Measurements from ENCODE around the gene FERMT3. TPM values are rescaled to one million over a fixed set of nuclear protein-coding genes. Genes with fewer than 3 reads are reported as not detected.

The FERMT3 gene
- total RNA-seq, 4 donors from 2014 or later = 15.1 to 94.1 (median 23.2) TPM

DNA sequence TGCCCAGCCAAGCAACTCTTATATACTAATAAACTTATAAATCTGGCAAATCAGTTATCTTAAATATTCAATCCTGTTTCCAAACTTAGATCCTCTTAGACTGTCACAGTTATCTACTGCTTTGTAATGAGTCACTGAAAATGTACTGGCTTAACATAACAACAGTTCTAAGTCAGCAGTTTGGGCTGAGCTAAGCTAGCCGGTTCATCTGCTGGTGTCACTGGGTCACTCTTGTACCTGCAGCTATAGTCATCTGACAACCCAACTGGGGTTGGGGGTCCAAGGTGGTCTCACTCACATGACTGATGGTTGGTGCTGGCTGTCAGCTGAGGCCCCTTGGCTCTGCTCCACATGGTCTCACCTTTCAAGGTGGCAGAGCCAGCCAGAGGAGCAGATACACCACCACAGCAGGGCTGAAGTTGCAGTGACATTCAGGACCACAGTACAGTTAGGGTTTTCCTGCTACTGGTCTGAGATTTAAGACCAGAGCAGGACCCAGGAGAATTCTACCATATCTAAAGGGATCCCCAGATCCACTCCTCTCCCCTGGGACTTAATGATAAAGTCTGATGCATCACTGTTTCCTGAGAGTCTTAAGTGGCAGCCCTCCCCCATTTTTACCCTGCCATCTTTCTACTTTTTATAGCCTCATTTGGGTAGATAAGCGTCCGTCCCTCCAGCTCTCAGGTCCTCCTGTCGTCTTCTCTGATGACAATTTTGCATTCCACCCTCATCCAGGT lies 32.7 kb upstream of the FERMT3 start:
- Histone ChIP-seq H3K27me3 (no peaks in the 10 kb centered on the region), H3K4me1 (no peaks in the 10 kb centered on the region), H3K9me3 (no peaks in the 10 kb centered on the region), H3K36me3 (no peaks in the 10 kb centered on the region), H3K27ac (no peak overlapping the region), H3K4me3 (no peak overlapping the region)
- DNase-seq = no peak
- no peak for TF ChIP-seq POLR2A (IDR thresholded peaks at IDR 0.05)
- TF ChIP-seq, protein P1, sequence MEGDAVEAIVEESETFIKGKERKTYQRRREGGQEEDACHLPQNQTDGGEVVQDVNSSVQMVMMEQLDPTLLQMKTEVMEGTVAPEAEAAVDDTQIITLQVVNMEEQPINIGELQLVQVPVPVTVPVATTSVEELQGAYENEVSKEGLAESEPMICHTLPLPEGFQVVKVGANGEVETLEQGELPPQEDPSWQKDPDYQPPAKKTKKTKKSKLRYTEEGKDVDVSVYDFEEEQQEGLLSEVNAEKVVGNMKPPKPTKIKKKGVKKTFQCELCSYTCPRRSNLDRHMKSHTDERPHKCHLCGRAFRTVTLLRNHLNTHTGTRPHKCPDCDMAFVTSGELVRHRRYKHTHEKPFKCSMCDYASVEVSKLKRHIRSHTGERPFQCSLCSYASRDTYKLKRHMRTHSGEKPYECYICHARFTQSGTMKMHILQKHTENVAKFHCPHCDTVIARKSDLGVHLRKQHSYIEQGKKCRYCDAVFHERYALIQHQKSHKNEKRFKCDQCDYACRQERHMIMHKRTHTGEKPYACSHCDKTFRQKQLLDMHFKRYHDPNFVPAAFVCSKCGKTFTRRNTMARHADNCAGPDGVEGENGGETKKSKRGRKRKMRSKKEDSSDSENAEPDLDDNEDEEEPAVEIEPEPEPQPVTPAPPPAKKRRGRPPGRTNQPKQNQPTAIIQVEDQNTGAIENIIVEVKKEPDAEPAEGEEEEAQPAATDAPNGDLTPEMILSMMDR (IDR thresholded peaks at IDR 0.05) = no peak

DNA sequence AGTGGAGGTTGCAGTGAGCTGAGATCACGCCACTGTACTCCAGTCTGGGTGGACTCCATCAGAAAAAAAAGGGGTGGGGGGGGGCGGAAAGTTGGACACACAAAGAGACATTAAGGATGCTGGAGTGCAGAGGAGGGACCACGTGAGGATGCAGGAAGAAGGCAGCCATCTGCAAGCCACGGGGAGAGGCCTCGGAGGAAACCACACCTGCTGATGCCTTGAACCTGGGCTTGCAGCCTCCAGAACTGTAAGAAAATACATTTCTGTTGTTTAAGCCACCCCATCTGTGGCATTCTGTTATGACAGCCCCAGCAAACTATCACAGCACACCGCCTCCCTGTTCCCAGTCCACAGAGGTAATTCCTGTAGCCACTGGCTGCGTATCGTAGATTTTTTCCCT lies 29.8 kb upstream of the FERMT3 start:
- DNase-seq = no peak
- Histone ChIP-seq H3K9me3 (no peaks in the 10 kb centered on the region), H3K27ac (no peak overlapping the region), H3K4me1 (peaks cover 0 to 14% (median 5%) of the 10 kb centered on the region in 4 donors), H3K27me3 (no peaks in the 10 kb centered on the region), H3K36me3 (no peaks in the 10 kb centered on the region), H3K4me3 (no peak overlapping the region)
- TF ChIP-seq, protein P1 (IDR thresholded peaks at IDR 0.05) = no peak
- no peak for TF ChIP-seq POLR2A (IDR thresholded peaks at IDR 0.05)

DNA sequence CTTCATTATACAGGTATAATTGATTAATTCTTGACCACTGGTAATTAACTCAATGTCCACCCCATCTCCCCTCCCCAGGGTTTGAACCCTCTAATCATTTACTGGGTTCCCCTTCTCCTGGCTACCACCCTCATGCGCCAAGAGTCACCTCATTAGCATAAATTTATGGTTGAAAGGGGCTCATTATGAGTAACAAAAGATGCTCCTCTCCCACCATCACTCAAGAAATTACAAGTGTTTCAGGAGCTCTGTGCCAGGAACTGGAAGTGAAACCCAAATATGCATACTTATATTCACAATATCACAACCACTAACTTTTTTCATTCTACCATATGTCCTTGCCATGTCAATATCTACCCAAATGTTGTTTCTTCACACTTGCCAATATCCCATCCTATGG lies 28.3 kb upstream of the FERMT3 start:
- H3K4me3 ChIP-seq = no peak overlapping the region
- DNase-seq = no peak
- H3K9me3 ChIP-seq = no peaks in the 10 kb centered on the region
- no peaks in the 10 kb centered on the region for H3K36me3 ChIP-seq
- H3K27ac ChIP-seq = no peak overlapping the region
- peaks cover 0 to 21% (median 5%) of the 10 kb centered on the region in 4 donors for H3K4me1 ChIP-seq
- TF ChIP-seq, protein P1 (IDR thresholded peaks at IDR 0.05) = no peak
- no peak for TF ChIP-seq POLR2A (IDR thresholded peaks at IDR 0.05)
- H3K27me3 ChIP-seq = no peaks in the 10 kb centered on the region

DNA sequence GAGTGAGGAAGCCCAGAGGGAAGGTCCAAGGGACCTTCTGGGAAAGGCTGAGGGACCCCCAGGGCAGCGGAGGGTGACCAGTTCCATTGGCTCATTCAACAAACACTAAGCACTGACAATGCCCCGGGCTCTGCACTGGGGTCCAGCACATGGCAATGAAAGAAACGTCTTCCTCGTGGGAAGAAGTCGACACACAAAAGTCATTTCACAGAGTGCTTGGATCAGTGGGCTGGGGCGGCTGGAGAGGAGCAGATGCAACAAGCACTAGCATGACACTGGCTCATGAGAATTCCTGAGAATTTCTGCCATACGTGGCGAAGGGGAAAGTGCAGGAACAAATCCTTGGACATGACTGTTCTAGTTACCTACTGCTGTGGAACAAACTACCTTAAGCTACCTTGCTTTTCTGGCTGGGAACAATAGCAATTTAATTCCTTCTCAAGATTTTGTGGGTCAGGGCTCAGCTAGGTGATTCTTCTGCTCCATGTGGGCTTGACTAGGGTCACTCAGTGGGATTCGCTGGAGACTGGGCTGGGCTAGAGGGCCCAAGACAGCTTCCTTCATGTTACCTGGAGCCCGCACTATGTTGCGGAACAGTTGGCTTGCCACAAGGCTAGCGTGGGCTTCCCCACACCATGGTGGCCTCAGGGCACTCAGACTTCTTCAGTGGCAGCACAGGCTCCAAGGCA lies 27.4 kb upstream of the FERMT3 start:
- no peak for TF ChIP-seq POLR2A (IDR thresholded peaks at IDR 0.05)
- TF ChIP-seq, protein P1 (IDR thresholded peaks at IDR 0.05) = no peak
- DNase-seq = no peak
- Histone ChIP-seq H3K4me1 (peaks cover 0 to 30% (median 5%) of the 10 kb centered on the region in 4 donors), H3K4me3 (no peak overlapping the region), H3K36me3 (no peaks in the 10 kb centered on the region), H3K27ac (no peak overlapping the region), H3K27me3 (no peaks in the 10 kb centered on the region), H3K9me3 (no peaks in the 10 kb centered on the region)

DNA sequence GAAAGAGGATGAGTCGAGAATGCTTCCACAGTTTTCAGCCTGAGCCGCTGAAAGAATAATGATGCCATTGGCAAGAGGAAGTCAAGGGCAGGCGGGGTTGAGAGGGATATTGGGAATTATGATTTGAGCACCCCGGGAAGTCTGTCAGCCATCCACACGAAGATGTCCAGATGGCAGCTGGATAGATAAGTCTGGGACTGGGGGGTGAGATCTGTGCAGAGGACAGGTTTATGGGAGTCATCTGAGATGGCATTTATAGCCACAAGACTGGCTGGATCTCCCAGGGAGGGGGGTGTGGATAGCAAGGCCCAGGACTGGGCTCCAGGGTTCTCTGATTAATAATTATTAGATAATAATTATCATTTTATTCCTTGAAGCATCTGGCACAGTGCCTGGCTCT lies 25.6 kb upstream of the FERMT3 start:
- DNase-seq = no peak
- H3K36me3 ChIP-seq = no peaks in the 10 kb centered on the region
- H3K4me3 ChIP-seq = no peak overlapping the region
- no peak for TF ChIP-seq POLR2A (IDR thresholded peaks at IDR 0.05)
- TF ChIP-seq, protein P1 (IDR thresholded peaks at IDR 0.05) = no peak
- H3K27me3 ChIP-seq = no peaks in the 10 kb centered on the region
- no peaks in the 10 kb centered on the region for H3K9me3 ChIP-seq
- H3K4me1 ChIP-seq = peaks cover 0 to 39% (median 8%) of the 10 kb centered on the region in 4 donors
- peak overlapping the region in 3 of 4 donors; percentile 38 to 86 (median 78) for H3K27ac ChIP-seq

Data from Peyer's patch (tissue), 4 donors.